Measurements from ENCODE around the gene SKA1.
A peak's percentile ranks its signal among the peaks of the same experiment; 100 is the strongest.
"Not testable (repeated sequence)": the region's sequence is repeated elsewhere in the genome, so short reads cannot be mapped to it uniquely, and the experiment has no call there.

The SKA1 gene

DNA sequence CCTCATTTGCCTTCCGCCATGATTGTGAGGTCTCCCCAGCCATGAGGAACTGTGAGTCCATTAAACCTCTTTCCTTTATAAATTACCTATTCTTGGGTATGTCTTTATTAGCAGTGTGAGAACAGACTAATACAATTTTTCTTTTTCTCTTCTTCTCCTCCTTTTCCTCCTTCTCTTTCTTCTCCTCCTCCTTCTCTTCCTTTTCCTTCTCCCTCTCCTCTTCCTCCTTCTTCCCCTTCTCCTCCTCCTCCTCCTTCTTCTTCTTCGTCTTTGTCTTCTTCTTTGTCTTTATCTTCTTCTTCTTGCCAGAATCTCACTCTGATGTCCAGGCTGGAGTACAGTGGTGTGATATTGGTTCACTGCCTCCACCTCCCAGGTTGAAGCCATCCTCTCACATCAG lies 20.2 kb downstream of the SKA1 start:
- no peak for DNase-seq

DNA sequence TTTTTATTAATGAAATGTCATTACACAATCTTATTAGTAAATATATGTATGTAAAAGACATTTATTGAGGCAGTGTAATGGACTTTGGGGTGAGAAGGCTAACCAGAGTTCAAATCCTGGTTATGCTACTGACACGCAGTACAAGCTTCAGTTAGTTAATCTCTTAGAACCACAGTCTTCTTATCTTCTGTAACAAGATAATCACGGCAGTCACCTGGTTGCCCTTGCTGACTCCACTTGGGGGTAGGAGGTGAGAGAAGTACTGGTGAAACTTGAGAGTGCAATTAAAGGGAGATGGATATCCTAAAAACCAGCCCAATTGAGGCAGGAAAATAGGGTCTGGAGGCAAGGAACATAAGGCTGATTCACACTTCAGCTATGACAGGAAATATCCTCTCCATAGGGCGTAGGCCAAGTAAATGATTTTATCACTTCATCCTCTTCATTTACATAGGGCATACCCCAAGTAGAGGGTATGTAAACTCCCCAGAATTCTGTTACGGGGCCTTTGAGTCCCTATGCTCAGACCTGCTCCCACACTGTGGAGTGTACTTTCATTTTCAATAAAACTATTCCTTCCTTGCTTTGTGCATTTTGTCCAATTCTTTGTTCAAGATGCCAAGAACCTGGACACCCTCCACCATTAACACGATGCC lies 21.3 kb downstream of the SKA1 start:
- DNase-seq, result no peak

DNA sequence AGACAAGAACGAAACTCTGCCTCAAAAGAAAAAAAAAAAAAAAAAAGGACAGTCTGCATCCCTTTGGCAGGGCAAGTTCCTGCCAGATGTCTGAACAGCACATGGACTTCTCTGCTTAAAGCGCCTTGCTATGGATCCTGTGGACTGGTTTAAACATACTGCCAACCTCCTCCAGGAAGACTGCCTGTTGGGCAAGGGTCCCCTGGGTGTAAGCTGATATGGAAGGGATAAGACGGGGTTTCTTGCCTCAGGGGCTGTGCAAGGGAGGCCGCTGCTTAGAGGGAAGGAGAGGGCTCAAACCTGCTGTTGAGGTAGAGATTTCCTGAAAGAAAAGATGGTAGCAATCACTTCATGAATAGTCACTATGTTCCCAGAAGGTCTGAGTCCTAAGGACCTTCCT lies 22.2 kb downstream of the SKA1 start:
- no peak for DNase-seq

DNA sequence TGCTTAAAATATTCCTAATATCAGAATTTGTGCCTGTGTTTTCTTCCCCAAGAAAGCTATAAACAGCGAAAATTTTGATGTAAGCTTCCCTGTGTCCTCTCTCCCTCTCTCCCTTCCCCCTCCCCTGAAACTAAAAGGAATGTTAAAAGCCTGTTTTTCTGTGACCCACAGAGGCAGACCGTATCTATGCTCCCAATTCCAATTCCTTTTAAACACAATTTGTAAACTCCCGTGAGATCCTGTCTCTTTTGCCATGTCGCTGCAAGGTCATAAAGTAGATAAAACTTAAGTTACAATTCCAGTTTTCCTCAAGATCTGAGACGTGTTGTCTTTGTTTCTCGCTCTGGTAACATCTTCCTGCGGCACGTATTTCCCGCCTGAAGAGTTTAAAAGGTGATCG lies 23.3 kb downstream of the SKA1 start:
- DNase-seq, result no peak

DNA sequence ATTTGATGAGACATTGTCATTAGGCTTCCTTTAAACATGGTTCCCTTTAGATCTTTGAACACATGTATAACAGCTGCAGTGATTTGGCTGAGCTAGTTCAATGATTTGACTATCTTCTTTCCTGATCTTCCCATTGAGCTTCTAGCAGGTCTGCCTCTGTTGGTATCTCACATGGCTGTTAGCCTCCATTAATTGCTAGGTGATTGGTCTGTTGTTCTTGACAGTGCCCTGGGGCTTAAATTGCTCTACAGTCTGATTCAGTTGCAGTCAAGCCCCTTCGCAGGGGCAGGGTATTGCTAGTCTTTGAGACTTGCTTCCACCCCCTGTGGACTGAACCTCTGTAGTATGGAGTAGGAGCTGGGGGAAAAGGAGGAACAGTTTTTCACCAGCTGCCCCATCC lies 24.1 kb downstream of the SKA1 start:
- no peak for DNase-seq

DNA sequence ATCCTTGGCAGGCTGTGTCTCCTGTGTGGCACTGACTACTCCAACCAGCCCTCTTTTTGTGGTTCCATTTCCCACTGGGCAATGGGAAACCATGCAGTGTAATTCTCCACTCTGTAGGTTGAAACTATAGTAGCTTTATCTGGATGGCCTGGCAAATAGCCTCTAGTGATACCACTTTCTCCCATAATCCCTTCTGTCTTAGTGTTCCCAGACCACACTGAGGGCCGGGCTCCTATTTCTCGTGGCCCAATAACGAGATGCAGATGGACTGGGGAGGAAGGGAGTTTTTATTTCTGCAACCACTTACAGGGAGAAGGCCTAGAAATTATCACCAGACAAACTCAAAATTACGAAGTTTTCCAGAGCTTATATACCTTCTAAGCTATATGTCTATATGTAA lies 24.7 kb downstream of the SKA1 start:
- no peak for DNase-seq

DNA sequence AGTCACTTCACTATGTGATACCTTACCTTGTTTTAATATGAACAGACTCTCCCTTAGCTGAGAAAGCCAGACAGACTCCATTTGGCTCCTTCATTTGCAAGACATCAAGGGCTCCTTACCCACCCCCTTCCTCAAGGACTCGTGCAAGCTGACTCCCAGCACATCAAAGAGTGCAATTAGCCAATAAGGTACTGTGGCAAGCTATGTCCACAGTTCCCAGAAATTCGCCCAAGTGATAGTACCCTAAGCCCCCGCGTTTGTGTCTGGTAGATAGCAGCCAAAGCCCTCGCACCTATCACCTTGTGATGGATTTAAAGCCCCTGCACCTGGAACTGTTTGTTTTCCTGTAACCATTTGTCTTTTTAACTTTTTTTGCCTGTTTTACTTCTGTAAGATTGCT lies 25.6 kb downstream of the SKA1 start:
- not testable (repeated sequence) for DNase-seq

DNA sequence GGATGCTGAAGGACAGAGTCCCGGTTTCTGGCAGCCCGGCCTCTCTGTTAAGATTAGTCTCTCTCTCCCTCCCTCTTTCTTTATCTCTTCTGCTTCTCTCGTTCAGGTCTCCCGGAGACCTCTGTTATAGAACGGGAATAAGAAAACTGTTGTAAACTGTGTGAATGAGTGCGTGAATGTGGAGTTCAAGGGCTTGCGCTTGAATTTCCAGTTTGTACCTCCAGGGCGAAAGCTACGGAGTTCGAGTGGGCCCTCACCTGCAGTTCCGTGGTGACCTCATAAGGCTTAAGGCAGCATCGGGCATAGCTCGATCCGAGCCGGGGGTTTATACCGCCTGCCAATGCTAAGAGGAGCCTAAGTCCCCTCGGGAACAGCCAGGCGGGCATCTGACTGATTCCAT lies 26.4 kb downstream of the SKA1 start:
- no peak for DNase-seq

DNA sequence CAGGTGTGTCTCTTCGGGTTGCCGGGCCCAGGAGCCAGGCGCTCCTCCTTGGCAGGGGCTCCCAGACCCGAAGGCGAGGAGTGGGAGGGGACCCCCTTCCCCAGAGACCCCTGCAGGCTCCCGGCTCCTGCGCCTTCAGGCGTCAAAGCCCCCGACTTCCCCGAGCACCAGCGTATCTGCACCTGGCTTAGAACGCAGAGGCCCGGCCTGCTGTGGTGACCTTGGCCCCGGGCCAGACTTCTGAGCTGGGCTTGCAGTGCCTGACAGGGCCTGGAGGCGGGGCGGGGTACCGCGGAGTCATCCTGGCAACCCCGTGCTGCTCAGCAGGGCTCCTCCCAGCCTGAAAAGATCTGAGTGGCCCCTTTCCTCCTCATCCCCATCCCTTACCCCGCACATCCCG lies 27.0 kb downstream of the SKA1 start:
- no peak for DNase-seq

DNA sequence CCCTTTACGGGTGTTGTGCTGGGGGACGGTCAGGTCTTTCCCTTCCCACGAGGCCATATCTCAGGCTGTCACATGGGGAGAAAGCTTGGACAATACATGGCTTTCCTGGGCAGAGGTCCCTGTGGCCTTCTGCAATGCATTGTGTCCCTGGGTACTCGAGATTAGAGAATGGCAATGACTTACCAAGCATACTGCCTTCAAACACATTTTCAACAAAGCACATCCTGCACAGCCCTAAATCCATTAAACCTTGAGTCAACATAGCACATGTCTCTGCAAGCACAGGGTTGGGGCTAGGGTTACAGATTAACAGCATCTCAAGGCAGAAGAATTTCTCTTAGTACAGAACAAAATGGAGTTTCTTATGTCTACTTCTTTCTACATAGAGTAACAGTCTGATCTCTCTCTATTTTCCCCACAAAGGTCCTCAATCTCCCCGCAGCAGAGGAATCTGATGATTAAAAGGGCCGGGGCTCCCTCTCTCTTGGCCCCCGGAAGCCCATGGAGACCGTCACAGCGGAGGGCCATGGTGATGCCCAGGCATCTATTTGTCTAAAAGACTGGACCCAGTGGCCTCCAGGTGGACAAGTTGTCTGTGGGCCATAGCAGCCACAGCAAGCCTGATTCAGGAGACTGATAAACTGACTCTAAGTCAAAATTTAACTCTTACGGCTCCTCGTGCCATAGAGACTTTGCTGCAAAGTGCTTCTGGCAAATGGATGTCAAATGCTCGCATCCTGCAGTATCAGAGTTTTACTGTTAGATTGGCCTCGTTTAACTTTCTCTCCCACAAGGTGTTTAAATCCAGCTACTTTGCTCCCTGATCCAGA lies 30.1 kb downstream of the SKA1 start:
- DNase-seq, result not testable (repeated sequence)

DNA sequence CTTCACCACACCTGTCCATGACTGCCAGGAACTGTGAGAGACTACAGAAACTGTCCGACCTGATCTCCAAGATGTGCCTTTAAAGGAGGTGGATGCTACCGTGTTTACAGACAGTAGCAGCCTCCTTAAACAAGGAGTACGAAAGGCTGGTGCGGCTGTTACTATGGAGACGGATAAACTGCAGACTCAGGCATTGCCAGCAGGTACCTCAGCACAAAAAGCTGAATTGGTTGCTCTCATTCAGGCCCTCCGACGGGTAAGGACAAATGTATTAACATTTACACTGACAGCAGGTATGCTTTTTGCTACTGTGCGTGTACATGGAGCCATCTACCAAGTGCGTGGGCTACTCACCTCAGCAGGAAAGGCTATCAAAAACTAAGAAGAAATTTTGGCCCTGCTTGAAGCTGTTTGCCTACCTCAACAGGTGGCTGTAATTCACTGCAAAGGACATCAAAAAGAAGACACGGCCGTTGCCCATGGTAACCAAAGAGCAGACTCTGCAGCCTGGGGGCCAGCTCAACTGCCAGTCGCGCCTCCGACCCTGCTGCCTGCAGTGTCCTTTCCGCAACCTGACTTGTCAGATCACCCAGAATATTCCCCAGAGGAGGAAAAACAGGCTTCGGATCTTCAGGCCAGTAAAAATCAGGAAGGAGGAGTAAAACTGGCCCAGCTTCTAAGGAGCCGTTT lies 30.9 kb downstream of the SKA1 start:
- DNase-seq, result peak in 7 of 51 donors; percentile 7 to 45 (median 10)

DNA sequence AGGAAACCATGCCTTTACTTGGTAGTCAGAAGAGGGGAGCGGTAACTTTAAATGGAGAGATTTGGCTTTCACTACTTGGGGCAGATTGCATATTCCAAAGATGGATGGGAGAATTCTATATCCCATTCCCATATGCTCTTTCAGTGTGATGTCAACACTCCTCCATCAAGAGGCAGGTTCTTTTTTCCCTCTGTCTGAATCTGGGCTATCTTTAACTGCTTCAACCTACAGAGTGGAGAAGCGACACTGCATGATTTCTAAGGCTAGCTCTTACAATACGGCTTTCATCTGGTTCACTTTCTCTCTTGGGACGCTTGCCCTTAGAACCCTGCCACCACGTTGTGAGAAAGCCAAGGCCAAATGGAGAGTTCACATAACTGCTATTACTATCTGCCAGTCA lies 34.4 kb downstream of the SKA1 start:
- no peak for DNase-seq

DNA sequence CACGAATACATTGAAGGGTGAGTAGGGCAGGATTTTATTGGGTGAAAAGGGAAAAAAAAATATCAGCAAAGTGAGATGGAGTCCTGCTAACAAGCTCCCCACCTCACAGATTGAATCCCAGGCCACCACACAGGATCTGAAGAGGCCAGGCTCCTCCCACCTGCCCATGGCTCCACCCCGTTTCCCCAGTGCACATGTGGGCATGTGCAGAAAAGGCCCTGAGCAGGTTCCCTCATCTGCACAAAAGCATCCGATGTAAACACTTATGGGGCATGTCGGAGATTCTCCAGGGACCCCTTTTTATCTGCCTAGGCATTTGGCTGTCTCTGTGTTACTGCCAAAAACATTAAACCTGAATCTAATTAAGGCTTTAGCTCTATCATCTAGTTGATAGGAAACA lies 35.2 kb downstream of the SKA1 start:
- DNase-seq, result no peak

DNA sequence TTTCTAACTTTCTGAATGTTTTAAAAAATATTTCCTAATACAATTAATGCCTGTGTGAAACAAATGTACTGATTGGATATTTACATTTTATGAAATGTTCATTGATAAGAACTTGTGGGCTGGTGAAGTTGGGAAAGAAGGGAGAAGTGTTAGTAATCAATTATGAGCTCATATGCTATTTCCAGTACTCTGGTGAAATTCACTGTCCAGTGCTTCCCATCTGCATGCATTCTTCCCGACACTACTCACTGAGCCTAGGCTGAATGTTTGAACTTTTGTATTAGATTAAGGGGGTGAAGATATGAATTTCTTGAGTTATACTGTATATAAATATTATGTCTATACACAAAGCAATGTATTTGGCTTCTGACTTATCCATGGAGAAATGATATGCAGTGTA lies 36.0 kb downstream of the SKA1 start:
- no peak for DNase-seq

DNA sequence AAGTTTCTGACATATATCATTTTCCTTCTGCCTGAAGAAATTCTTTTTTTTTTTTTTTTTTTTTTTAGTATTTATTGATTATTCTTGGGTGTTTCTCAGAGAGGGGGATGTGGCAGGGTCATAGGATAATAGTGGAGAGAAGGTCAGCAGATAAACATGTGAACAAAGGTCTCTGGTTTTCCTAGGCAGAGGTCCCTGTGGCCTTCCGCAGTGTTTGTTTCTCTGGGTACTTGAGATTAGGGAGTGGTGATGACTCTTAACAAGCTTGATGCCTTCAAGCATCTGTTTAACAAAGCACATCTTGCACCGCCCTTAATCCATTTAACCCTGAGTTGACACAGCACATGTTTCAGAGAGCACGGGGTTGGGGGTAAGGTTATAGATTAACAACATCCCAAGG lies 42.0 kb downstream of the SKA1 start:
- not testable (repeated sequence) for DNase-seq

DNA sequence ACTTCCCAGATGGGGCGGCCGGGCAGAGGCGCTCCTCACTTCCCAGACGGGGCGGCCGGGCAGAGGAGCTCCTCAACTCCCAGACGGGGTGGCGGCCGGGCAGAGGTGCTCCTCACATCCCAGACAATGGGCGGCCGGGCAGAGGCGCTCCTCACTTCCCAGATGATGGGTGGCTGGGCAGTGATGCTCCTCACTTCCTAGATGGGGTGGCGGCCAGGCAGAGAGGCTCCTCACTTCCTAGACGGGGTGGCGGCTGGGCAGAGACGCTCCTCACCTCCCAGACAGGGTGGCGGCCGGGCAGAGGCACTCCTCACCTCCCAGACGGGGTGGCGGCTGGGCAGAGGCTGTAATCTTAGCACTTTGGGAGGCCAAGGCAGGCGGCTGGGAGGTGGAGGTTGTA lies 42.9 kb downstream of the SKA1 start:
- DNase-seq, result not testable (repeated sequence)

DNA sequence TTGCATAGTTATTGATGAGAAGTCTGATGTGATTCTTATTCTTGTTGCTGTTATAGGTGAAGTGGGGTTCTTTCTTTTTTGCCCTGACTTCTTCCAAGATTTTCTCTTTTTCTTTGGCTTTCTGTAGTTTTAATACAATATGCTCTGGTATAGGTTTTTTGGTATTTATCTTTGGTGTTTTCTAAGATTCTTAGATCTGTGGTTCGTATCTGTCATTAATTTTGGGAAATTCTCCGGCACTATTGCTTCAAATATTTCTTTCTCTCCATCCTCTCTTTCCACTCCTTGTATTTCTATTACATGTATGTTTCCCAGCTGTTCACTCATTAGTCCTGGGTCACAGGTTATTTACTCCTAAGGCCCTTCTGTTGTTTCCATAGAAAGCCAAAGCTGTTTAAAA lies 43.8 kb downstream of the SKA1 start:
- no peak for DNase-seq

DNA sequence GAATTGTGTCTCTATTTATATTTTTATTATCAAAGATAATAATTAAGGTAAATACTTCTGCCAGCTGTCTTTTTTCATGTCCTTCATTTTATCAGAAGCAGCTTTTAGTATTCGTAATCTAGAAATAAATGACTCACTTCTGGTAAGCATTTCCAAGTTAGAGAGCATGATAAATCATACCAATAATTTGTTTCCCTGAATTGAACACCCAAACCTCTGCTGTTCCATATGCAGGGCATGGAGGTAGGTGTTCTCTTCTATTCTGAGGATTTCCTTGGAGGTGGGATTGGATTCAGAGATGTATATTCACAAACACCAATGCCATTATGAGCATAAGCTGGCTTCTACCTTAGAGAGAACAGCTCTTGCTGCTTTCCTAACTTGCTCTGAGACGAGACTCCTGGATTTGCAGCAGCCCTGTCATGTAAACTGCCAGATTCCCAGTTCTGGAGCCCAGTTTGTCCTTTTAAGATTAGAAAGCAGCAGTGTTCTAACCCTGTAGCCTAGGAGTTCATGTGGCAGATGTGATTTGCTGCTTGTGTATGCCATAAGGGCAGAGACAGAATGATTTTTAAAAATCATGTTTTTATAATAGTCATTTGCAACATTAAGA lies 47.5 kb downstream of the SKA1 start:
- DNase-seq, result no peak

DNA sequence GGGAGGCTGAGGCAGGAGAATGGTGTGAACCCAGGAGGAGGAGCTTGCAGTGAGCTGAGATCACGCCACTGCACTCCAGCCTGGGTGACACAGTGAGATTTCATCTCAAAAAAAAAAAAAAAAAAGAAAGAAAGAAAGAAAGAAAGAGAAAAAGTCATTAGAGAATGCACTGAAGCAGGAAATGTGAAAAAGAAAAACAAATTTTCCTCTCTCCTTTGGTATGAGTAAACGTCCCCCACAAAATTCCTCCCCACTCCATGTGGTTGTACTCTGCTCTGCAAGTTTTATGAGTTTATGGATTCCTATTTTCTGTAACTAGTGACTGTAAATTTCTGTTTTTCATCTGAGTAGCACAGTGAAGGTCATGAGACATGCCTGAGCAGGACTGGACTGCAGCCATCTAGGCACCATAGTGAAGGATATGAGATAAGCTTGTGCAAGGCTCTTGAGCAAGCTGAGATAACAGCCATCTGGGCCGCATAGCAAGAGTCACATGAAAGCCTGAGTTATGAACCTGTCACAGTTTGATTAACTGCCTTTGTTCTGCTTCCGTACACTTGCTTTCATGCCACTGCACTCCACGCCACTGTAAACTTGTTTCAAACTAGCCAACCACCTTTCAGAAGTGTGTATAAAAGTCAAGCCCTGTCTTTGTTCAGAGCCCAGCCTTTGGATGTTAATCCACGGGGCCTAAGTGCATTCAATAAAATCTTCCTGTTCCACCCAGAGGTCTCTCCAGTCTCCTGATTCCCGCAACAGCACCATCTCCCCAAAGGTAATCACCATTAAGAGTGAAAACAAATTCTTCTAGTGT lies 50.2 kb downstream of the SKA1 start:
- DNase-seq, result no peak

DNA sequence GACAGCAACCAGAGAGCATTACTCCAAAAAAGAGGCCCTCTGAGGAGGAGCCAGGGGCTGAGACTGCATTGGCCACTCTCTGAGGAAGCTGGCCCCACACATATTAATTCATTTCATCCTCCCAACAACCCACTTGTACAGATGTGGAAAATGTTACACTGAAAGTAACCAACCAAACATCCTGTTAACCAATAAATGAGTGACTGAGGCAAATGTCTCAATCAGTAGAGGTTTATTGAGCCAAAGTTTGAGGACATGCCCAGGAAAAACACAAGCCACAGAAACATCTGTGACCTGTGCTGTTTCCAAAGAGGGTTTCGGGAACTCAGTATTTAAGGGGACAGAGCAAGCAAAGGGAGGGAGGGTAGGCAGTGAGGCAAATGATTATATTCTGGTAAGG lies 53.0 kb downstream of the SKA1 start:
- no peak for DNase-seq

DNA sequence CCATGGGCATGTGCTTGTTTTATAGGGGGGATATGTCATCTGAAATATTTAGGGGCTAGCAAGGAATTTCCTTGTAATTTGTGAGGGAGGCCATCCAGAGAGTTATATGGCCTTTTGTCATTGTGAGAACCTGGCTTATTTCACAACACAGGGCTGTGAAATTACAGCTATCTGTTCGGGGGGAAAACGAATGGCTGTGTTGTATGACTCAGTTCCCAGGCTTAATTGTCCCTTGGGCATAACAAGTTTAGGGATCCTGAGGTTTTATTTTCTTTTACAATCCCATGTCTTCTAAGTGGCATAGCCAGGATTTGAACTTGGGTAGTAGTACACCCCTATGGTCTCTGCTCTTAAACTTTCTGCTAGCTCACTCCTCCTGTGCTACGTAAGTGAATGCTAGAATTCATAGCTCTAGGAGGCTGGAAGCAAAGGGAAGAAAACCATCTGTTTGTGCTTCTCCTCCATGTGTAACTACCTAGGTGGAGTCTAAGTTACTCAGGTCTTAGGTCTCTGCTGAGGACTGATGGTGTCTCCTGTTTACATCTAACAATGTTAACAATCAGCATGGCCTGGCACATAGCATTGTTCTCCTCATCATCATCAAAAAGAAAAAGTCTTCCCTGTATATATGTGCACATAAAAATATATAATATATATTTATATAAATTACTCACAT lies 53.8 kb downstream of the SKA1 start:
- no peak for DNase-seq

All from hypothalamus (tissue), 51 donors.